ENCODE data around the gene SNX8. TPM values are rescaled to one million over a fixed set of nuclear protein-coding genes. Genes with fewer than 3 reads are reported as not detected.

SNX8 gene
- total and polyA plus RNA-seq, 2 of the 13 experiments (the other 11 are each of a cell fraction or from before 2014, with no cell fraction given) = 20.6 to 45.2 TPM

DNA sequence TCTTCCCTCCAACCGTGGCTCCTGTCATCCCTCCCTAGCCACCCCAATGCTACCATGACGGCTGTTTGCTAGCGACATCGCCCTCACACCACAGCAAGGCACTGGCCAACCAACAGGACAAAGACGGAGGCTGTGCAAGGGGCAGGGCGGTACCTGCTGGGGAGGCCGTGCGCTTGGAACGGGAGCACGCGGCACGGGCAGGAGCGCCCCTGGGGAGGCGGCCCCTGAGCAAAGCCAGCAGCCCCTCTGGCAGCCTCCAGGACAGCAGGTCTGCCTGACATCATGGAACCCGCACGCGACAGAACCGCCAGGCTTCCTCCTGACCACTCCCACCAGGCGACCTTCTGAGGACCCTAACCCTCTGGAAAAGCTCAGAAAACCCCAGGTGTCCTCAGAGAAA lies 94.2 kb downstream of the SNX8 start:
- Histone ChIP-seq H3K4me3 (replicated peaks in 1 of 3; ENCODE audit: insufficient read depth in 1 of 3, low read depth in 2 of 3, low read length in 3 of 3) (no peak overlapping the region), H3K27ac (ENCODE audit: extremely low read length, insufficient read depth, low read length) (no peak overlapping the region), H3K36me3 (replicated peaks in 1 of 2; ENCODE audit: control insufficient read depth in 1 of 2, insufficient read depth in 2 of 2, low read length in 2 of 2) (peaks cover 40 to 80% of the 10 kb centered on the region in 2 experiments; a peak in 4 of 5 replicates), H3K9ac (ENCODE audit: insufficient read depth, low read depth, low read length) (no peak overlapping the region), H3K9me3 (ENCODE audit: low read length) (no peaks in the 10 kb centered on the region), H3K4me2 (ENCODE audit: low read depth, low read length) (no peak overlapping the region), H2AFZ (ENCODE audit: low read length) (no peak overlapping the region), H4K20me1 (ENCODE audit: insufficient read depth, low read length) (peaks cover 2% of the 10 kb centered on the region; the same call in 1 of the 2 replicates), H3K4me1 (ENCODE audit: insufficient read depth, low read length) (no peaks in the 10 kb centered on the region), H3K27me3 (ENCODE audit: control insufficient read depth in 1 of 2, insufficient read depth in 2 of 2, low read length in 2 of 2) (no peaks in the 10 kb centered on the region), H3K79me2 (ENCODE audit: insufficient read depth, low read length) (peaks cover 10% of the 10 kb centered on the region)
- no TSS peak for BruUV-seq (replicated peaks)
- intact Hi-C loops (cut with micrococcal nuclease; ENCODE audit: unreplicated experiment) = no loop called here
- no peak for ATAC-seq
- in situ Hi-C loops (cut with HindIII; ENCODE audit: extremely low pct_ligation_motif_present, low pct_unique_long_range_greater_than_20kb) = loop anchor here (25.0 kb wide), 1 partner anchor 633 kb away; no protein-coding TSS in a partner anchor
- FAIRE-seq = no peak
- DNase-seq (ENCODE audit: low spot score) = no peak
- POLR2A ChIA-PET = no interaction called here
- CTCF ChIA-PET (ENCODE audit: low intra/inter-chr PET ratio, low total read pairs) = no interaction called here
- 98% methylated on average over 12 of the region's 19 CpGs for whole genome bisulfite sequencing (ENCODE audit: low lambda C conversion rate)
- TF ChIP-seq, protein P1, sequence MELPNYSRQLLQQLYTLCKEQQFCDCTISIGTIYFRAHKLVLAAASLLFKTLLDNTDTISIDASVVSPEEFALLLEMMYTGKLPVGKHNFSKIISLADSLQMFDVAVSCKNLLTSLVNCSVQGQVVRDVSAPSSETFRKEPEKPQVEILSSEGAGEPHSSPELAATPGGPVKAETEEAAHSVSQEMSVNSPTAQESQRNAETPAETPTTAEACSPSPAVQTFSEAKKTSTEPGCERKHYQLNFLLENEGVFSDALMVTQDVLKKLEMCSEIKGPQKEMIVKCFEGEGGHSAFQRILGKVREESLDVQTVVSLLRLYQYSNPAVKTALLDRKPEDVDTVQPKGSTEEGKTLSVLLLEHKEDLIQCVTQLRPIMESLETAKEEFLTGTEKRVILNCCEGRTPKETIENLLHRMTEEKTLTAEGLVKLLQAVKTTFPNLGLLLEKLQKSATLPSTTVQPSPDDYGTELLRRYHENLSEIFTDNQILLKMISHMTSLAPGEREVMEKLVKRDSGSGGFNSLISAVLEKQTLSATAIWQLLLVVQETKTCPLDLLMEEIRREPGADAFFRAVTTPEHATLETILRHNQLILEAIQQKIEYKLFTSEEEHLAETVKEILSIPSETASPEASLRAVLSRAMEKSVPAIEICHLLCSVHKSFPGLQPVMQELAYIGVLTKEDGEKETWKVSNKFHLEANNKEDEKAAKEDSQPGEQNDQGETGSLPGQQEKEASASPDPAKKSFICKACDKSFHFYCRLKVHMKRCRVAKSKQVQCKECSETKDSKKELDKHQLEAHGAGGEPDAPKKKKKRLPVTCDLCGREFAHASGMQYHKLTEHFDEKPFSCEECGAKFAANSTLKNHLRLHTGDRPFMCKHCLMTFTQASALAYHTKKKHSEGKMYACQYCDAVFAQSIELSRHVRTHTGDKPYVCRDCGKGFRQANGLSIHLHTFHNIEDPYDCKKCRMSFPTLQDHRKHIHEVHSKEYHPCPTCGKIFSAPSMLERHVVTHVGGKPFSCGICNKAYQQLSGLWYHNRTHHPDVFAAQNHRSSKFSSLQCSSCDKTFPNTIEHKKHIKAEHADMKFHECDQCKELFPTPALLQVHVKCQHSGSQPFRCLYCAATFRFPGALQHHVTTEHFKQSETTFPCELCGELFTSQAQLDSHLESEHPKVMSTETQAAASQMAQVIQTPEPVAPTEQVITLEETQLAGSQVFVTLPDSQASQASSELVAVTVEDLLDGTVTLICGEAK (IDR thresholded peaks at IDR 0.05) = no peak
- TF ChIP-seq, protein P1 (CRISPR knock-in tag; IDR thresholded peaks at IDR 0.05) = no peak
- TF ChIP-seq ZNF598 (CRISPR knock-in tag; IDR thresholded peaks at IDR 0.05; ENCODE audit: borderline replicate concordance) = no peak
- TF ChIP-seq STAG1 (CRISPR knock-in tag; IDR thresholded peaks at IDR 0.05) = no peak
- no peak for TF ChIP-seq ARNTL (CRISPR knock-in tag; IDR thresholded peaks at IDR 0.05)
- TF ChIP-seq GTF2F1 (IDR thresholded peaks at IDR 0.05; ENCODE audit: low read length) = no peak
- TF ChIP-seq, protein P2, sequence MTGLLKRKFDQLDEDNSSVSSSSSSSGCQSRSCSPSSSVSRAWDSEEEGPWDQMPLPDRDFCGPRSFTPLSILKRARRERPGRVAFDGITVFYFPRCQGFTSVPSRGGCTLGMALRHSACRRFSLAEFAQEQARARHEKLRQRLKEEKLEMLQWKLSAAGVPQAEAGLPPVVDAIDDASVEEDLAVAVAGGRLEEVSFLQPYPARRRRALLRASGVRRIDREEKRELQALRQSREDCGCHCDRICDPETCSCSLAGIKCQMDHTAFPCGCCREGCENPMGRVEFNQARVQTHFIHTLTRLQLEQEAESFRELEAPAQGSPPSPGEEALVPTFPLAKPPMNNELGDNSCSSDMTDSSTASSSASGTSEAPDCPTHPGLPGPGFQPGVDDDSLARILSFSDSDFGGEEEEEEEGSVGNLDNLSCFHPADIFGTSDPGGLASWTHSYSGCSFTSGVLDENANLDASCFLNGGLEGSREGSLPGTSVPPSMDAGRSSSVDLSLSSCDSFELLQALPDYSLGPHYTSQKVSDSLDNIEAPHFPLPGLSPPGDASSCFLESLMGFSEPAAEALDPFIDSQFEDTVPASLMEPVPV (CRISPR knock-in tag; IDR thresholded peaks at IDR 0.05) = no peak
- TF ChIP-seq, protein P3, sequence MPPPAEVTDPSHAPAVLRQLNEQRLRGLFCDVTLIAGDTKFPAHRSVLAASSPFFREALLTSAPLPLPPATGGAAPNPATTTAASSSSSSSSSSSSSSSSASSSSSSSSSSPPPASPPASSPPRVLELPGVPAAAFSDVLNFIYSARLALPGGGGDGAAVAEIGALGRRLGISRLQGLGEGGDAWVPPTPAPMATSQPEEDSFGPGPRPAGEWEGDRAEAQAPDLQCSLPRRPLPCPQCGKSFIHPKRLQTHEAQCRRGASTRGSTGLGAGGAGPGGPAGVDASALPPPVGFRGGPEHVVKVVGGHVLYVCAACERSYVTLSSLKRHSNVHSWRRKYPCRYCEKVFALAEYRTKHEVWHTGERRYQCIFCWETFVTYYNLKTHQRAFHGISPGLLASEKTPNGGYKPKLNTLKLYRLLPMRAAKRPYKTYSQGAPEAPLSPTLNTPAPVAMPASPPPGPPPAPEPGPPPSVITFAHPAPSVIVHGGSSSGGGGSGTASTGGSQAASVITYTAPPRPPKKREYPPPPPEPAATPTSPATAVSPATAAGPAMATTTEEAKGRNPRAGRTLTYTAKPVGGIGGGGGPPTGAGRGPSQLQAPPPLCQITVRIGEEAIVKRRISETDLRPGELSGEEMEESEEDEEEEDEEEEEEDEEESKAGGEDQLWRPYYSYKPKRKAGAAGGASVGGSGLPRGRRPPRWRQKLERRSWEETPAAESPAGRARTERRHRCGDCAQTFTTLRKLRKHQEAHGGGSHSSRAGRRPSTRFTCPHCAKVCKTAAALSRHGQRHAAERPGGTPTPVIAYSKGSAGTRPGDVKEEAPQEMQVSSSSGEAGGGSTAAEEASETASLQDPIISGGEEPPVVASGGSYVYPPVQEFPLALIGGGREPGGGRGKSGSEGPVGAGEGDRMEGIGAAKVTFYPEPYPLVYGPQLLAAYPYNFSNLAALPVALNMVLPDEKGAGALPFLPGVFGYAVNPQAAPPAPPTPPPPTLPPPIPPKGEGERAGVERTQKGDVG (CRISPR knock-in tag; IDR thresholded peaks at IDR 0.05; ENCODE audit: borderline replicate concordance) = no peak
- TF ChIP-seq, protein P4, sequence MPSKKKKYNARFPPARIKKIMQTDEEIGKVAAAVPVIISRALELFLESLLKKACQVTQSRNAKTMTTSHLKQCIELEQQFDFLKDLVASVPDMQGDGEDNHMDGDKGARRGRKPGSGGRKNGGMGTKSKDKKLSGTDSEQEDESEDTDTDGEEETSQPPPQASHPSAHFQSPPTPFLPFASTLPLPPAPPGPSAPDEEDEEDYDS (CRISPR knock-in tag; IDR thresholded peaks at IDR 0.05) = no peak
- TF ChIP-seq RARA (CRISPR knock-in tag; IDR thresholded peaks at IDR 0.05) = no peak
- TF ChIP-seq WIZ (CRISPR knock-in tag; IDR thresholded peaks at IDR 0.05) = no peak
- TF ChIP-seq NFRKB (IDR thresholded peaks at IDR 0.05) = no peak

Measured in HepG2 (cell line).